Stimulated activated CD8-positive, alpha-beta memory T cell treated with anti-CD3 and anti-CD28 coated beads, Interleukin-7, amount 100 ng/mL, for 48 hours (primary cell): Measurements from ENCODE around the gene ADGRG2.
"Not testable (repeated sequence)": the region's sequence is repeated elsewhere in the genome, so short reads cannot be mapped to it uniquely, and the experiment has no call there.

Source experiments
- DNase-seq, 2 donors: peaks; one replicate each; pipeline ENCODE4 v3.0.0-alpha.2; 2020; ENCODE audit warnings: low read depth in 1 of 2; ENCODE audit errors: extremely low read depth in 1 of 2

Gene ADGRG2

GRCh38 chrX:19086102-19086772 is 36.0 kb downstream of the ADGRG2 start:
- no peak for DNase-seq

GRCh38 chrX:19085666-19086065 is 36.6 kb downstream of the ADGRG2 start:
- DNase-seq = no peak

GRCh38 chrX:19075754-19076153 is 46.5 kb downstream of the ADGRG2 start:
- no peak for DNase-seq

GRCh38 chrX:19072372-19072771 is 49.9 kb downstream of the ADGRG2 start:
- no peak for DNase-seq

- DNase-seq = no peak
These were observed 51.7 kb downstream of the ADGRG2 start for GRCh38 chrX:19070555-19070994.

GRCh38 chrX:19066987-19067386 is 55.3 kb downstream of the ADGRG2 start:
- not testable (repeated sequence) for DNase-seq

GRCh38 chrX:19065535-19065934 is 56.7 kb downstream of the ADGRG2 start:
- no peak for DNase-seq

GRCh38 chrX:19064175-19064574 is 58.1 kb downstream of the ADGRG2 start:
- no peak for DNase-seq

GRCh38 chrX:19063030-19063429 is 59.2 kb downstream of the ADGRG2 start:
- no peak for DNase-seq

GRCh38 chrX:19059067-19059466 is 63.2 kb downstream of the ADGRG2 start:
- no peak for DNase-seq

- no peak for DNase-seq
These were observed 64.4 kb downstream of the ADGRG2 start for GRCh38 chrX:19057856-19058255.

GRCh38 chrX:19049110-19049509 is 73.2 kb downstream of the ADGRG2 start:
- DNase-seq = no peak

- DNase-seq = no peak
These were observed 75.7 kb downstream of the ADGRG2 start for GRCh38 chrX:19046343-19047215.

GRCh38 chrX:19040373-19040772 is 81.9 kb downstream of the ADGRG2 start:
- no peak for DNase-seq

GRCh38 chrX:19034025-19034424 is 88.2 kb downstream of the ADGRG2 start:
- no peak for DNase-seq

- no peak for DNase-seq
These were observed 91.5 kb downstream of the ADGRG2 start for GRCh38 chrX:19030805-19031204.

- DNase-seq = no peak
These were observed 93.7 kb downstream of the ADGRG2 start for GRCh38 chrX:19028560-19028959.

GRCh38 chrX:19024366-19024765 is 97.9 kb downstream of the ADGRG2 start:
- DNase-seq = no peak

GRCh38 chrX:19019996-19020395 is 102.3 kb downstream of the ADGRG2 start:
- DNase-seq = no peak

- DNase-seq = no peak
These were observed 105.0 kb downstream of the ADGRG2 start for GRCh38 chrX:19017271-19017670.

GRCh38 chrX:19016614-19017013 is 105.7 kb downstream of the ADGRG2 start:
- not testable (repeated sequence) for DNase-seq

- DNase-seq = no peak
These were observed 114.4 kb downstream of the ADGRG2 start for GRCh38 chrX:19007868-19008267.
